CD14-positive monocyte (primary cell): ENCODE results near the gene DOCK10. TPM values are rescaled to one million over a fixed set of nuclear protein-coding genes. Genes with fewer than 3 reads are reported as not detected.

Experiments
- DNase-seq, 3 donors: peaks; one replicate each; pipeline ENCODE4 v3.0.0-alpha.2; 2011 to 2022
- H2AFZ ChIP-seq: 2 replicates; pipeline ENCODE4 v1.6.0; 2012; ENCODE audit warnings: mild to moderate bottlenecking, low read depth, low read length, inconsistent platforms; ENCODE audit not compliant: insufficient read depth, poor library complexity, severe bottlenecking
- H3K27ac ChIP-seq, 2 donors: 1 replicate in 1 of 2; 2 replicates in 1 of 2; pipeline ENCODE4 v1.5.1; 2012 to 2013; ENCODE audit warnings: low read length in 2 of 2, control low read depth in 1 of 2, inconsistent platforms in 1 of 2, low read depth in 1 of 2, mild to moderate bottlenecking in 1 of 2
- H3K27me3 ChIP-seq, 2 donors: one replicate each; pipeline versions ENCODE4 v1.6.0 to v1.6.1; 2011 to 2013; ENCODE audit warnings: low read length in 2 of 2; ENCODE audit not compliant: control insufficient read depth in 2 of 2, insufficient read depth in 2 of 2
- H3K36me3 ChIP-seq, 2 donors: replicated peaks in 1 of 2; 1 replicate in 1 of 2; 2 replicates in 1 of 2; pipeline versions ENCODE4 v1.5.1 to v1.6.1; 2012 to 2013; ENCODE audit warnings: low read length in 2 of 2, control low read depth in 1 of 2, inconsistent platforms in 1 of 2, mild to moderate bottlenecking in 1 of 2; ENCODE audit not compliant: insufficient read depth in 2 of 2, control insufficient read depth in 1 of 2
- H3K4me1 ChIP-seq, 2 donors: 1 replicate in 1 of 2; 2 replicates in 1 of 2; pipeline versions ENCODE4 v1.5.1 to v1.6.1; 2012 to 2013; ENCODE audit warnings: low read length in 2 of 2, control low read depth in 1 of 2, inconsistent platforms in 1 of 2, mild to moderate bottlenecking in 1 of 2, moderate library complexity in 1 of 2; ENCODE audit not compliant: insufficient read depth in 2 of 2, control insufficient read depth in 1 of 2
- H3K4me2 ChIP-seq: replicated peaks from 2 replicates; pipeline ENCODE3; 2012; ENCODE audit warnings: low read length, moderate library complexity, mild to moderate bottlenecking; ENCODE audit not compliant: poor library complexity, severe bottlenecking; ENCODE audit errors: extremely low read depth
- H3K4me3 ChIP-seq, 3 experiments: fragments of 200-600 bp in 1 of 3; sonication (generic) in 1 of 3; replicated peaks in 1 of 3; 1 replicate in 2 of 3; 2 replicates in 1 of 3; pipeline ENCODE4 v1.5.1; 2011 to 2013; ENCODE audit warnings: low read length in 3 of 3, mild to moderate bottlenecking in 3 of 3, control low read depth in 2 of 3, low read depth in 2 of 3, inconsistent platforms in 1 of 3, moderate library complexity in 1 of 3
- H3K79me2 ChIP-seq: 2 replicates; pipeline ENCODE4 v1.6.0; 2012; ENCODE audit warnings: mild to moderate bottlenecking, control low read depth, inconsistent platforms, low read length, moderate library complexity; ENCODE audit not compliant: insufficient read depth
- H3K9ac ChIP-seq: 2 replicates; pipeline ENCODE4 v1.6.0; 2017; ENCODE audit warnings: low read length, mild to moderate bottlenecking; ENCODE audit not compliant: insufficient read depth, poor library complexity, severe bottlenecking
- H3K9me3 ChIP-seq, 2 donors: replicated peaks in 1 of 2; 1 replicate in 1 of 2; 2 replicates in 1 of 2; pipeline versions ENCODE4 v1.5.1 to v1.6.1; 2012 to 2013; ENCODE audit warnings: low read length in 2 of 2, control low read depth in 1 of 2; ENCODE audit not compliant: control insufficient read depth in 1 of 2, insufficient read depth in 1 of 2
- H4K20me1 ChIP-seq: 2 replicates; pipeline ENCODE4 v1.6.0; 2012; ENCODE audit warnings: mild to moderate bottlenecking, low read length, control low read depth, moderate library complexity; ENCODE audit not compliant: insufficient read depth
- H3K27ac Mint-ChIP-seq, 7 donors: one replicate each; pipeline ENCODE4 v1.8.0; 2020; ENCODE audit warnings: mild to moderate bottlenecking in 7 of 7, mixed read lengths in 7 of 7, moderate library complexity in 6 of 7, inconsistent platforms in 2 of 7
- H3K27me3 Mint-ChIP-seq, 3 donors: one replicate each; pipeline ENCODE4 v1.8.0; 2021 to 2022; ENCODE audit warnings: low read depth in 3 of 3, mild to moderate bottlenecking in 3 of 3, mixed read lengths in 3 of 3, moderate library complexity in 3 of 3, inconsistent platforms in 1 of 3
- H3K36me3 Mint-ChIP-seq, 2 donors: one replicate each; pipeline ENCODE4 v1.8.0; 2020; ENCODE audit warnings: mixed read lengths in 2 of 2, inconsistent platforms in 1 of 2, mild to moderate bottlenecking in 1 of 2
- H3K4me1 Mint-ChIP-seq: one replicate; pipeline ENCODE4 v1.8.0; 2020; ENCODE audit warnings: mild to moderate bottlenecking, mixed read lengths
- H3K4me3 Mint-ChIP-seq, 2 donors: one replicate each; pipeline ENCODE4 v1.8.0; 2020; ENCODE audit warnings: mild to moderate bottlenecking in 2 of 2, mixed read lengths in 2 of 2, moderate library complexity in 1 of 2
- H3K9me3 Mint-ChIP-seq, 7 donors: one replicate each; pipeline ENCODE4 v1.8.0; 2020 to 2022; ENCODE audit warnings: mixed read lengths in 7 of 7, mild to moderate bottlenecking in 6 of 7, moderate library complexity in 6 of 7, inconsistent platforms in 2 of 7
- WGBS: methylation state at CpG from one replicate; pipeline ENCODE4 v1.1.5; 2013; ENCODE audit warnings: missing lambda C conversion rate; ENCODE audit not compliant: insufficient coverage; 5-methylcytosine and 5-hydroxymethylcytosine counted together
- intact Hi-C, 2 donors: fragments of 100-400 bp; cut with micrococcal nuclease; formaldehyde crosslinking; loops; one replicate each; pipeline versions ENCODE4 v1.15.0 to v1.15.1; 2023
- polyA plus RNA-seq, 3 donors: library from polyadenylated mRNA; depleted of rRNA in 1 of 3; unstranded in 2 of 3; stranded (reverse) in 1 of 3; fragments of 300-500 nt in 2 of 3; fragments of >200 nt in 1 of 3; fragmentation: Illumina TruSeq in 2 of 3; gene quantifications; 1 replicate in 2 of 3; 2 replicates in 1 of 3; pipeline ENCODE4 v1.2.3, GENCODE V29; 2012 to 2021
- TF ChIP-seq, protein P1 (sequence below): fragments of 200-600 bp; IDR thresholded peaks from one replicate; pipeline ENCODE4 v1.8.0; 2022; ENCODE audit warnings: antibody characterized with exemption, mild to moderate bottlenecking

The DOCK10 gene
- polyA plus RNA-seq, 3 donors = 9.5 to 30.9 (median 16.5) TPM

DNA sequence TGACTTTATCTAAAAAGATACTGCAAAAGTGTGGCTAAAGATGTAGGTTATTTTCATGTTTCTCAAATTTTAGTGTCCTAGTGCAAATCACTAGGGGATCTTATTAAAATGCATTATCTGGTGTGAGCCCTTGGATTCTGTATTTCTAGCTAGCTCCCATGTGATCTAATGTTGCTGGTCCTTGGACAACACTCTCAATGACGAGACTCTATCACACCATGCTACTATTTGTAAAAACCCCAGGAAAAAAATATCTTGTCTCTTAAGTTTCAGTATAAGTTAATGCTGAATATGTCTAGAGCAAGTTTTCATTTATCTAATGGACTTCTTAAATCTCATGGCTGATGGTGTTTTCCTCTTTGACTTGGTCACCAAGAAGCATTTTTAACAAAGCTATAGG, 5.8 kb downstream of the DOCK10 start:
- no peaks in the 10 kb centered on the region for H3K9me3 Mint-ChIP-seq
- Histone ChIP-seq H3K4me1 (peaks cover 38 to 48% of the 10 kb centered on the region in 2 donors), H3K27me3 (no peaks in the 10 kb centered on the region), H3K4me3 (no peak overlapping the region), H3K4me2 (no peak overlapping the region), H3K9me3 (no peaks in the 10 kb centered on the region), H3K79me2 (peaks cover 98% of the 10 kb centered on the region), H2AFZ (no peak overlapping the region), H3K36me3 (no peaks in the 10 kb centered on the region), H4K20me1 (peaks cover 68% of the 10 kb centered on the region), H3K9ac (no peak overlapping the region), H3K27ac (no peak overlapping the region)
- H3K27me3 Mint-ChIP-seq = no peaks in the 10 kb centered on the region
- DNase-seq = no peak
- H3K4me1 Mint-ChIP-seq = peaks cover 69% of the 10 kb centered on the region
- WGBS = no CpG with 5 or more reads among the region's 1 CpG
- TF ChIP-seq, protein P1, sequence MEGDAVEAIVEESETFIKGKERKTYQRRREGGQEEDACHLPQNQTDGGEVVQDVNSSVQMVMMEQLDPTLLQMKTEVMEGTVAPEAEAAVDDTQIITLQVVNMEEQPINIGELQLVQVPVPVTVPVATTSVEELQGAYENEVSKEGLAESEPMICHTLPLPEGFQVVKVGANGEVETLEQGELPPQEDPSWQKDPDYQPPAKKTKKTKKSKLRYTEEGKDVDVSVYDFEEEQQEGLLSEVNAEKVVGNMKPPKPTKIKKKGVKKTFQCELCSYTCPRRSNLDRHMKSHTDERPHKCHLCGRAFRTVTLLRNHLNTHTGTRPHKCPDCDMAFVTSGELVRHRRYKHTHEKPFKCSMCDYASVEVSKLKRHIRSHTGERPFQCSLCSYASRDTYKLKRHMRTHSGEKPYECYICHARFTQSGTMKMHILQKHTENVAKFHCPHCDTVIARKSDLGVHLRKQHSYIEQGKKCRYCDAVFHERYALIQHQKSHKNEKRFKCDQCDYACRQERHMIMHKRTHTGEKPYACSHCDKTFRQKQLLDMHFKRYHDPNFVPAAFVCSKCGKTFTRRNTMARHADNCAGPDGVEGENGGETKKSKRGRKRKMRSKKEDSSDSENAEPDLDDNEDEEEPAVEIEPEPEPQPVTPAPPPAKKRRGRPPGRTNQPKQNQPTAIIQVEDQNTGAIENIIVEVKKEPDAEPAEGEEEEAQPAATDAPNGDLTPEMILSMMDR = no peak
- H3K27ac Mint-ChIP-seq = peak overlapping the region in 1 of 7 donors; percentile 13
- no peak overlapping the region for H3K4me3 Mint-ChIP-seq
- peaks cover 7 to 10% of the 10 kb centered on the region in 2 donors for H3K36me3 Mint-ChIP-seq
- intact Hi-C loops = loop anchor here in 1 of 2 donors (5.0 kb wide), 1 partner anchor 79 kb away; no protein-coding TSS in a partner anchor

DNA sequence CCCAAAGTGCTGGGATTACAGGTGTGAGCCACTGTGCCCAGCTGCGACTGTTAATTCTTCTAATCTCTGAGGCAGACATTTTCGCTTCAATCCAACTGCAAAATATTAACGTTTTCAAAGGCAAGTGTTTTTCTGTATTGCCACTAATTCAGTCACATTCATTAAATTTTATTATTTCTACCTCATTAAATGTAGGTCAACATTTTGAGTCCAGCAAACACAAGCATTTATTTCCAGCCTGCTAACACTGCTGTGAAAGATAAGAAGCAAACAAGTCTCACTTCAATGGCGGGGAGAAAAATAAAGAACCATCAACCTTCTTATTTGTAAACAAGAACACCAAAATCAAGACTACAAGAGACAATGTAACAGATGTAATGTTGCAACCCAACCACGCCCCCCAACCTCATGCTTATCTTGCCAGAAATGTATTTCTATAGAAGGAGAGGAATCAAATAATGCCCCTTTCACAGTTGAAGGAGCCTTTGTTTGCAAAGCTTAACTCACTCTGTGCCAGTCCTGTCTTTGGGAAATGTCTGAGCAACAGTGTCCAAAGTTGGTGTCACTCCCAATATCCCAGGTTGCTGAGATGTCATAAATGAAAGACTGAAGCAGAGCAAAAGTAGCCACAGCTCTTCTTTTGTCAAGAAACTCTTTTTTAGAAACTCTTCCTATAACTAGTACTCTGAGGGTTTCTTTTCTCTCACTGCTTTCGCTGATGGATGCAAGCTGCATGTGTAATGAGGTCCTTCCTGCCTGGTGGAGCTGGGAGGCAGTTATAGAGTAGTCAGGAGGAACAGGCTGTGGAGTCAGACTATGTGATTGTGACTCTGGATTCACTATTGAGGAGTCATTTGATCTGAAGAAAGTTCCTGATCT, 8.6 kb downstream of the DOCK10 start:
- Mint-ChIP-seq H3K27ac (peak overlapping the region in 3 of 7 donors; percentile 30 to 66 (median 33)), H3K4me1 (peaks cover 61% of the 10 kb centered on the region), H3K36me3 (peaks cover 5 to 10% of the 10 kb centered on the region in 2 donors), H3K27me3 (no peaks in the 10 kb centered on the region), H3K4me3 (no peak overlapping the region), H3K9me3 (no peaks in the 10 kb centered on the region)
- H3K4me1 ChIP-seq = peaks cover 32 to 44% of the 10 kb centered on the region in 2 donors
- H4K20me1 ChIP-seq = peaks cover 71% of the 10 kb centered on the region
- H3K27ac ChIP-seq = no peak overlapping the region
- H3K27me3 ChIP-seq = no peaks in the 10 kb centered on the region
- intact Hi-C loops = no loop called here
- H3K4me2 ChIP-seq = no peak overlapping the region
- no peak overlapping the region for H2AFZ ChIP-seq
- DNase-seq = no peak
- no peaks in the 10 kb centered on the region for H3K36me3 ChIP-seq
- H3K9ac ChIP-seq = no peak overlapping the region
- H3K79me2 ChIP-seq = peaks cover 99% of the 10 kb centered on the region
- no peak overlapping the region for H3K4me3 ChIP-seq
- H3K9me3 ChIP-seq = no peaks in the 10 kb centered on the region
- WGBS = 89% methylated on average over 3 of the region's 6 CpGs
- TF ChIP-seq, protein P1 = no peak
